GM18499 (cell line): ENCODE measurements around the gene IRF7.
"Not testable (repeated sequence)": the region's sequence is repeated elsewhere in the genome, so short reads cannot be mapped to it uniquely, and the experiment has no call there.

Source experiments
- ATAC-seq: cut with Tn5 transposase; IDR thresholded peaks from one replicate; pipeline ENCODE4 v1.9.1; 2021; ENCODE audit warnings: moderate number of reproducible peaks; ENCODE audit not compliant: insufficient read depth, unreplicated experiment

The IRF7 gene

DNA sequence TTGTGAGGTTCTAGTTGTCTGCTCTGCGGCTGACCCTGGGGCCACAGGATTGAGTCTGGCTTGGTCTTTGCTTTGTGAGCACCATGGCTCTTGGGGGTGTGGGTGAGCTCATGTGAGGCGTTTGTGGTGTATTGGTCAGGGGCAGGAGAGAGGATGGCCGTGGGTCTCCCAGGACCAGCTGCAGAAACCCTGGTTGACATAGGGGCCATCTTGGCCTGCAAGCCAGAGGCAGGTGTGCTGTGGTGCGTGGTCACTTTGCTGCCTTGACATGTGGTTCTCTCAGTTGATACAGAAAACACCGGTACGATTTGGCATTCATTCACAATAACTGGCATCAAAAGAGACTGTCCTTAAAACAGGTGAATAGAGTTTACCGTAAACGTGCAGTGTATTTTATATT, 28.2 kb downstream of the IRF7 start:
- ATAC-seq, result no peak

DNA sequence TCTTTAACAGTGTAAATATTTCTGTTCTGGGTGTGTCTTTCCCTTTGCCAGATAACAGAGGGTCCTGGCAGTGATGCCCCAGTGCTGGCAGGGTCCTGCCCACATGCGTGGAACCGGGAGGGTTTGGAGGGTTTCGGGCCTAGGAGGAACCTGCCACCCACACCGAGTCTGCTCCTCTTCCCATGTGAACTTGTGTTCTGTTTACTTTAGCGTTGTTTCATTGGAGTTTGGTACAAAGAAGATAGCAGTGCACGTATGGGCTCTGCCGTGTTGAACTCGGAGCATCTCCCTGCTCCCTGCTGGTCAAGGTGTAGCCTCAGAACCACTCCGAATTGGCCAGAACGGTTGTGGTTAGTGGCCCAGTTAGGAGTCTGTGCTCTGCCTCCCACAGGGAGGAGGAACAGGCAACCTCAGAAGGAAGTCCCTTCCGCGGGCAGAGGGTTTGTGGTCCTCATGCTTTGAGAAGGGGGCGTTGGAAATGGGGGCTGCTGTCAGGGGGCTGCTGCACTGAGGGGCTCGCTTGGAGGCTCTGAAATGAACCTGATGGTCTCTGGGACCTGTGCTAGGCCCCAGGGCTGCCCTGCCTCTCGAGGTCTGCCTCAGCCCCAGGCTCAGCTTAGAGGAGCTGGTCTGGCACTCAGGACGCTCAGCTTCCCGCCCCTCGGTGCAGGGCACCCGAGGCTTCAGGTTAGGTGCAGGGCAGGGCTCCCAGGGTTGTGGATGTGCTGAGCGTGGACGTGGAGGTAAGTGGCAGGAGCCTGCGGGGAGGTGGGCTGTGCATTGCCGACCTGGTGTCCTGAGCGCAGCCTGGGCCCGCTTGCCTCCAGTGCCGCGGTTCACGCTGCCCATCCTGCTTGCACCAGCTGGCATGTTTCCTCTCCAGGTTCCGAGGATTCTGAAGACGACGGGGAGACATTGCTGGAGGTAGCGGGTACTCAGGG, 29.1 kb downstream of the IRF7 start:
- ATAC-seq, result no peak

DNA sequence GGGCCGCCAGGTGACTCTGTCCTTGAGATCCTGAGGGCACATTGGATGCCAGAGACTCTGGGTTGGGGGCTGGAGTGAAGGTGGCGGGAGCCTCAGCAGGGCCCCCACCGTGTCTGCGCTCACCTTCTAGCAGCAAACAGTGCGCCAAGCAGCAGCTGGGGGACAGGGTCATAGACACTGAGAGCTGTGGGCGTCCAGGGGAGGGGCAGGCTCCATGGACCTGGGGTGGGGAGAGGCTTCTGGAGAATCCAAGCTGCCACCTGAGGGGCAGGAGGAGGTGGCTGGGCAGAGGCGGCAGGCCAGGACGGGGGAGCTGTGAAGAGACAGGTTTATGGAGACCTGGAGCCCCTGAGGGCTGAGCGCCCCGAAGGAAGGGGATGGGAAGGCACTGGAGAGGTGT, 31.5 kb downstream of the IRF7 start:
- ATAC-seq, result no peak

DNA sequence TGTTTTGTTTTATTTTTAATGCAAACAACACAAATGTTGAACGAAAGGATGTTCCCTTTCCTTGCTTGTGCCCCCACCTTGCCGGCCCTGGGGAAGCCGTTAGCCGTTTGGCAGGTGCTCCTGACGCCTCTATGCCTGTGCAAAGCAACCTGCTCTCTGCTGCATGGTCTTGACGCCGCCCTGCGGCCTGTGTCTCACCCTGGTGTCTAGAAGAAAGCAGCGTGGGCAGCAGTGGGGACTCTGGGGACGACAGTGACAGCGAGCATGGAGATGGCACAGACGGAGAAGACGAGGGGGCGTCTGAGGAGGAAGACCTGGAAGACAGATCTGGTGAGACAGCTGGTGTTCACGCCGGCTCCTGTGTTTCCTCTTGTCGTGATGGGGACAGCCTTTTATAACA, 34.0 kb downstream of the IRF7 start:
- no peak for ATAC-seq

DNA sequence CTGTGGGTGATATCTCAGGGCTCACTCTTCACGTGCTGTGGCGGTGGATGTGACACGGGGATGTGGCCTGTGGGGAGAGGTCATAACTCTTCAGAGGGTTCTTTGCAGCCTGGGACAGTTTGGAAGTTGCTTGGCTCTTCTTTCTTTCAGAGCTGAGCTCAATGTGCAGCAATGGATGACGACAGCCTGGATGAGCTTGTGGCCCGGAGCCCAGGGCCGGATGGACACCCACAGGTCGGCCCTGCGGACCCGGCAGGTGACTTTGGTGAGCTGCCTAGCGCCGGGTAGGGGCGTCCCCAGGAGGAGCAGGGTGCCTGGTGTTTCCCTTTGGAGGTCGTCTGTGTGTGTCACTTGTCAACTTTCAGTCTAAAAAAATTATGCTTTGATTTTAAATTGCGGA, 34.4 kb downstream of the IRF7 start:
- no peak for ATAC-seq

DNA sequence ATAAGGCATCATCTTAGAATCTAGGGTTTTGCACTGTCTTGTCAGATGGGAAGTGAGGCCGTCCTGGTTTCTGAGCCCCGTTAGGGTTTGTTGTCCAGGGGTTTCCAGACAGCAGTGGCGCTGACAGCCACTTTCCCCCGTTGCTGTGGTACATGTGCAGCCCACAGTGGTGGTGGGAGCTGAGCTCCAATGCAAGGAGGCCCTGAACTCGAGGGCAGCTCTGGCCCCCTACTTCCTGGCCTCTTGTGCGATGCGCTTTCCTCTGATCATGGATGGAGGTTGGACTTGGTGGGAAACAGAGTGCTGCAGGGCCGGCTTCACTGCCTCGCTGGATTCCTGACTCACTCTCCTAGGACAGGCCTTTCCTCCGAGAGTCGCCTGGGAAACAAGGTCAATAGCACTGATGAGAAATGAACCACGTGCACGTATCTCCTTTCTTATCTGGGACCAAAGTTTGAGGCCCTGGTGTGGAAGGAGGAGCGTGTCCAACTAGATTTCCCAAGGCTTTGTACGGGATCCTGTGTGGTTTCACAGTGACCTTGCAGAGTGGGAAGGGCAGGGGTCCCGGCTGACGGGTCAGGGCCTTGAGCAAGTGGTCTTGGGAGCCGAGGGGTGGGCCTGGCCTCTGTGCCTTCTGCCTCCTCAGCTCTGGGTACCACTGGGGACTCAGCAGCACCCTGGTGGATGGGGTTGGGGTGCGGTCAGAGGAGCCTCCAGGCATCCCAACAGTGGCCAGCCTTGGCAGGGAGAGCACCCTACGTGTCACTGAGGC, 35.7 kb downstream of the IRF7 start:
- no peak for ATAC-seq

DNA sequence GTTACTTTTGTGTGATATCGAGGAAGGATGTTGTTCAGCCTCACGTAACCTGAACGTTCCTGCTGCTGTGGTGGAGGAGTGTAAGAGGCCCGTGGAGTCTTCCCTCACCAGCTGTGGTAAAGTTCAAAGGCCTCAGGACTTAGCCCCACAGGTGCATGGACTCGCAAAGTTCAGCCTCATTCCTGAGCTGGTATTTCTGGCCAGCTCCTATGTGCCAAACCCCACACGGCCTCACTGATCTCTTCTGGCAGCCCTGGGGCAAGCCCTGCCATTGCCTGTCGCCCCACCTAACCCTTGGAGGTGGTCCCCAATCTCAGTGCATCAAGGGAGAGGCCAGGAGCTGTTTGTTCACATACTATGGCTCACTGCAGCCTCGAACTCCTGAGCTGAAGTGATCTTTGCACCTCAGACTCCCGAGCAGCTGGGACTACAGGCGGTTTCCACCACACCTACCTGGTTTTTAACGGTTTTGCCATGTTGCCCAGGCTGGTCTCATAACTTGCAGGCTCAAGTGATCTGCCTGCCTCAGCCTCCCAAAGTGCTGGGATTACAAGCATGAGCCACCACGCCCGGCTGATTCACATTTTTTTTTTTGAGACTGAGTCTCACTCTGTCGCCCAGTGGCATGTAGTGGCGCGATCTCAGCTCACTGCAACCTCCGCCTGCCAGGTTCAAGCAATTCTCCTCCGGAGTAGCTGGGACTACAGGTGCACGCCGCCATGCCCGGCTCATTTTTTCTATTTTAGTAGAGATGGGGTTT, 37.3 kb downstream of the IRF7 start:
- no peak for ATAC-seq

DNA sequence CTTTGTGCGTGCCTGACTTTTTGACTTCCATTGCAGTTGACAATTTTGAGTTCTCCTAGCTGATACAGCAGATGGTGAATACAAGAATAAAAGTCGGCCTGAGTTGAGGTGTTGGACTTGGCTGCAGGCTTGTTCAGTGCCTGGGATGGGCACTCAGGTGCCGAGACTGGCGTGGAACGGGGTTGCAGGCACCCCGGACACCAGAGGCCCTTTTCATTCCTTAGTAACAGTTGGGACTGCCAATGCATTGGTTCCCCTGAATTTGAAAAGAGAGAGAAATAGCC, 38.2 kb downstream of the IRF7 start:
- ATAC-seq, result no peak

DNA sequence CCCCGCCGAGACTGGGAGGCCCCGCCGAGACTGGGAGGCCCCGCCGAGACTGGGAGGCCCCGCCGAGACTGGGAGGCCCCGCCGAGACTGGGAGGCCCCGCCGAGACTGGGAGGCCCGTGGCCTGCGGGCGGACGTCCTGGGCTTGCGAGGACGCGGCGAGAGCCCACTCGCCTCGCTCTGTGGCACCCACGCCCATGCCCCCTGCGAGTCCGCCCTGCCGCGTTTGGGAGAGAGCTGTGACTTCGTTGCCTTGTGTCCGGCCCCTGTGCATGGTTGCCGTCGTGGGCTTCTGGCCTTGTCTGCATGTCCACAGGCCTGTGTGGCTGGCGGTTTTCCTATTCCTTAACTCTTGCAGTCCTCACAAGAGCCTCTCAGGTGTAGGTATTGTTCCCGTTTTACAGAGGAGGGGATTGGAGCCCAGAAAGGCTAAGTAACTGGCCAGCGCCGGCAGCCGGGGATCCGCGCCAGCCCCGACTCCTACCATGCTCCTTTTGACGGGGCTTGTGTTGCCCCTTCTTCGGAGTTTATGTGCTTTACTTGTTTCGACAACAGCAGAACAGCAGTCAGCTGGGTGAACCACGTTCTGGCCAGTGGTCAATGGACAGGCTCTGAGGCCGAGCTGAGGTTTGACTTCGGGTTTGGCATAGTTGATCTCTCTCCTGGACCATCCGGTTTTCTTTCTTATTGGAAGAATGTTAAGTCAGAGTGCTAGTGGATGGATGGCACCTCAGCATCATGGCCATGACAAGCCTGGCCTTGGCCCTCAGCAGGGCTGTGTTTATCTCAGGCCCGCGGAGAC, 38.7 kb downstream of the IRF7 start:
- ATAC-seq, result no peak

DNA sequence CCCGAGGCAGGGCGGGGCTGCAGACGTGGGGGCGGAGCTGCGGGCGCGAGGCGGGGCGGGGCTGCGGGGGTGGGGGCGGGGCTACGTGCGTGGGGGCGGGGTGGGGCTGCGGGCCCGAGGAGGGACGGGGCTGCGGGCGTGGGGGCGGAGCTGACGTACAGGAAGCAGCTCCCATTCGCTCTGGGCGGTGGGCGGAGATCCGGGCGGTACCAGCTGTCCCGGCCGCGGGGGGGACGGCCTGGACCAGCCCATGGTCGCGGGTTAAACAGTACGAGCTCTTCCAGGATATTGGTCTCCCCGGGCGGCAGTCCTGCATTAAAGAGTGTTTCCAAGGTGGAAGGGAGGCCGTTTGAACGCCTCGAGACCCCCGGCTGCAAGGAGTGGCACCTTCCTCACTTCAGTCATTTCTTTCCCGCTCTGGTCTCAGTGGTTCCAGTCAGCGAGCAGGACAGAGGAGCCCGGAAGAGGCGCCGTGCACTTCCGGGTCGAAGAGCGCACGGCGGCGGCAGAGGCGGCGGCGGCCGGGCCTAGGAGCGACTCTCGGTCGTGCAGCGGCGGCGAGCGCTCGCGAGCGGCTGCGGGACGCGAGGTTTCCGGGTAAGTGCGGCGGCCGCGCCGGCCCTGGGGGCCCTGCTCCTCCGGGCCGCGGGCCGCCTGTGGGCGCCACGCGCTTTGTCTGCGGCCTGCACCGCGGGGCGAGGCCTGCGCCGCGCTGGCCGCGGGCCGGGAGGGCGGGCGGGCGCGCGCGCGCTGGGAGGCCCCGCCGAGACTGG, 39.6 kb downstream of the IRF7 start, which contains the start of gene PHRF1:
TSS of gene PHRF1 (plus strand) at position 475 of the 773 bp plus-strand sequence. CDS start 5,043 bp downstream, outside the sequence.
- ATAC-seq, result peak; percentile 61

DNA sequence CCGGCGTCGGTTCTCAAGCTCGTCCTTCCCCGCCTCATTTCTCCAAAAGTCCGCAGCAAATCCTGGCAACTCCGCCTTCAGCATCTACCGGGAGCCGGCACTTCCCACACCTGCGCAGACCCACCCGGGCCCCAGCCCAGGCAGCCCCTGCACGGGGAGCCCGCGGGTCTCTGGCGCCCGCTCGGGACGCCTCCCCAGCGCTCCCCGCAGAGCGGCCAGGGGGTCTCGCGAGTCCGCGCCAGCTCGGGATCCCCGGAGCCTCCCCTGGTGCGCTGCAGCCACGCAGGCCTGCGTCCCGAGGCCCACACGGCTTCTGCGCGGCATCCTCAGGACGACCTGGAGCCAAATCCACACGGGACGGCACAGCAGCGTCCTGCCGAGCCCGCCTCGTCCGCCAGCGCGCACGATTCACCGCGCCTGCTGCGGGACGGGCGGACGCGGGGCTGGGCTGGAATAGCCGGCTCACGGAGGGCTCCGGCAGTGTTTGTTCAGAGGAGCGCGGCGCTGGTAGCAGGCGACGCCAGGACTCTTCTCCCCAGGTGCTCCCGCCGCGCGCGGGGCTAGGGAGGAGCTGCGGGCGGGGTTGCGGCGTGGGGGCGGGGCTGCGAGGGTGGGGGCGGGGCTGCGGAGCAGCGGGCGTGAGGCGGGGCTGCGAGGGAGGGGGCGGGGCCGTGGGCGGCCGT, 40.3 kb downstream of the IRF7 start:
- no peak for ATAC-seq

DNA sequence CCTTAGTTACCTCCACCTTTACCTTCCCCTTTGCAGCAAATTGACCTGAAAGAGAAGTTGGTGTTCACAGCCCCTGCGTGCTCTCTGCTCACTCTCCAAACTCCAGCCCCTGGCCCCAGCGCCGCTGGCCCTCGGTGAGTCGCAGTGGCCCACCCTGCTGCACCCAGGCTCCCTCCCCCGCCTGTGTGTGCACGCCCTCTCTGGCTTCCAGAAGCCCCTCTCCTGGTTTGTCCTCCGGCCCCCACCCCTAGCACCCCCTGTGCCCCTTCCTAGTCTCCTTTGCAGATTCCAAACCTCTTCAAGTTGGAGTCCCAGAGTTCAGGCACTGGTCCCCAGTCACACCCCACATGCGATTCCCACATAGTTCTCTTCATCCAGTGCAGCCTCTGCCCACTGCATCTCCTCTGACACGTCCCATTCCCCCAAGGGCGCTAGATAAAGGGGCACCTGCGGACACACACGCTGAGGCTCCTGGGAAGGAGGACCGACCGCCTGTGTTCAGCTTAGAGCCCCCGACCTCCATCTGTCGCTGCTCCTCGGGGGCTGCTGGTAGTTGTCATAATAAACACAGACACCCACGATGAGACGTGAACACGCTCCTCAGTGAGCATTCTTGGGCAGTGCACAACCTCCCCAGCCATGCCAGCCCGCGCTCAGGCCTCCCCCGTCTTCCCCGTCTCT, 41.0 kb downstream of the IRF7 start:
- no peak for ATAC-seq

DNA sequence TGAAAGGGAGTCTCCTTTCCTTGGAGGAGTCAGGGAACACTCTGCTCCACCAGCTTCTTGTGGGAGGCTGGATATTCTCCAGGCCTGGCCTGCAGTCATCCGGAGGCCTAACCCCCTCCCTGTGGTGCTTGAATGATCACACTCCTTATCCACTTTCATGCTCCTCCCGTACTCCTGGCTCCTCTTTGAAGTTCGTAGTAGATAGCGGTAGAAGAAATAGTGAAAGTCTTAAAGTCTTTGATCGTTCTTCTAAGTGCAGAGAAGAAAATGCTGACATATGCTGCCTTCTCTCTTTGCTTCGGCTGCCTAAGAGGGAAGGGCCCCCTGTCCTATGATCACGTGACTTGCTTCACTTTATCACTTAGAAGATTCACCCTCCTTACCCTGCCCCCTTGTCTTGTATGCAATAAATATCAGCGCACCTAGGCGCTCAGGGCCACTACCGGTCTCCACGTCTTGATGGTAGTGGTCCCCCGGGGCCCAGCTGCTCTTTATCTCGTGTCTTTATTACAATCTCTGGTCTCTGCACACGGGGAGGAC, 41.6 kb downstream of the IRF7 start:
- not testable (repeated sequence) for ATAC-seq

DNA sequence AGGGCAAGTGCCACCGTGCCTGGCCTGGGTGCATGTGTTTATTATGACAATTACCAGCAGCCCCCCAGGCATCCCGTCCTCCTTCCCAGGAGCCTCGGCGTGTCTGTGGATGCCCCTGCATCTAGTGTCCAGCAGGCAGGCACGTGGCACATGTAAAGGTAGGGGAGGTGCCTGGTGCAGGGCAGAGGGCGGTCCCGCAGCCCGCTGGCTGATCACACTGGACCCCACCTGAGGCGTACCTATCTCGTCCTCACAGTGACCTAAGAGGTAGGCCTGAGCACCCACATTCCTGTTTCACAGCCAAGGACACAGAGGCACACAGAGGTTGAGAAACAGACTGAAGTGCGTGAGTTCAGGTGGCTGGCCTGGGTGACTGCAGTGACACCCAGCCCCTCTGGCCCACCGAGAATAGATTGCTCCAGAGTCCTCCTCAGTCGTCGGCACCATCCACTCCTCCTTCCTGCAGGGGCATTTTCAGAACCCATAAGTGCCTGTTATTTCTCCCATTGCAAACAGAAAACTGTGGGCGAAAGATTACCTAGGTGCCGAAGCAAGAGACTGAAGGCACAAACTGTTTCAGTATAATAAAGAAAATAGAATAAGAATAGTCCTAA, 42.5 kb downstream of the IRF7 start:
- ATAC-seq, result no peak

DNA sequence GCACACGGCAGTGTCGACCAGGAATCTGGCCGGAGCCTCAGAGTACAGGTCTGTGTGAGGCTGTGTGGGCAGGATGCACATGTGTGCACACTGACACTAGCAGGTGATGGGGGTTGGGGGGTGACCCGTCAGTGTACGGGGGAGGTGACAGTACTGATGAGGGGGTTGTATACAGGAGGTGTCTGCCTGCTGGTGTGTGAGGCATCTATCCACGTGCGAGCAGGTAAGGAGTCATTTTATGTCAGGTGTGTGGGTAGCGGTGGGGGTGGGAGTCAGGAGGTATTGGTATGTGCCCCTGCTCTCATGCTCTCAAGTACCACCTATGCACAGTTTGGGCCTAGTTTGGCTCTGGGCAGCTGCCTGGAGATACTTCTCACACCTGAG, 44.0 kb downstream of the IRF7 start:
- no peak for ATAC-seq

DNA sequence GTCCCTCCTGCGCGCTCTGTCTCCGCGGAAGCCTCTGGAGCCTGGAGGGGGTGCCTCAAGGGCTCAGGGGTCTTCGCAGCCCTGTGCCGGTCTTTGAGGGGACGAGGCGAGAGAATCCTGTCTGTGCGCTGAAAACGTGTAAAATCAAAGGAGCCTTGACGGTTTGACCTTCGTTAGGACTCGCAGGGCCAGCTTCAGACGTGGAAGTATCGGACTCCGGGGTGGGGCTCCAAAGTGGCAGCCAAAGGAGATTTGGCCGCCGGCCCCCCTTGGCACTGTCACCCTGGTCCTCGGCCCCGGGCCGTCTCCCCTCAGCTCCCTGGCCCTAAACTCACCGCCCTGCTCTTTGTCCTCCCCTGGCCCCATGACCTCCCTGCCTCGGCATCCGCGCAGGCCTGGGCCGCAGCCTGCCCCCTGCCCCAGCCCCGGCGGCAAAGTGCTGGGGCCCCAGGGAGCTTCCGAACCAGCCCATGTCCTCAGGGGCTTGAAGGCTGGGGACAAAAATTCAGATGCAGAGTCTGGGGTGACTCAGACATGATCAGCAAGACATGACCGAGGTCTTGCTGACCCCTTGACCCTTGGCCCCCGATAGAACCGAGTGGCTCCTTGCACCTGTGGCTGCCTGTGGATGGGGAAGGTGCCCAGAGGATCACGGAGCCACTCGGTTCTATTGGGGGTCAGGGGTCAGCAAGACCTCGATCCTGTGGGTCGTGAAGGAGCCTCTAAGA, 46.4 kb downstream of the IRF7 start:
- no peak for ATAC-seq
